Hematopoietic multipotent progenitor cell treated with erythropoietin and hydrocortisone succinate and interleukin-3 and kit ligand, for 15 days (in vitro differentiated cells): ENCODE data around the gene CYP2S1.
"Not testable (repeated sequence)": the region's sequence is repeated elsewhere in the genome, so short reads cannot be mapped to it uniquely, and the experiment has no call there.

Source experiments
- DNase-seq: peaks from one replicate; pipeline ENCODE4 v3.0.0-alpha.2; 2015; ENCODE audit warnings: low spot score

The CYP2S1 gene

GRCh38 chr19:41226053-41226873 lies 33.2 kb downstream of the CYP2S1 start:
- no peak for DNase-seq

- DNase-seq: no peak
These were observed 33.9 kb downstream of the CYP2S1 start for GRCh38 chr19:41226874-41227390.

GRCh38 chr19:41228486-41228885 lies 35.5 kb downstream of the CYP2S1 start:
- DNase-seq: no peak

- not testable (repeated sequence) for DNase-seq
These were observed 36.3 kb downstream of the CYP2S1 start for GRCh38 chr19:41229338-41229737.

- no peak for DNase-seq
These were observed 37.2 kb downstream of the CYP2S1 start for GRCh38 chr19:41230067-41230857.

- no peak for DNase-seq
These were observed 39.7 kb downstream of the CYP2S1 start for GRCh38 chr19:41232686-41233085.

GRCh38 chr19:41233748-41234240 lies 40.8 kb downstream of the CYP2S1 start:
- DNase-seq: no peak

GRCh38 chr19:41234512-41235168 lies 41.6 kb downstream of the CYP2S1 start:
- no peak for DNase-seq

- no peak for DNase-seq
These were observed 42.5 kb downstream of the CYP2S1 start for GRCh38 chr19:41235480-41235879.

- DNase-seq: no peak
These were observed 45.2 kb downstream of the CYP2S1 start for GRCh38 chr19:41238244-41238643.

GRCh38 chr19:41239363-41239762 lies 46.3 kb downstream of the CYP2S1 start:
- DNase-seq: peak; percentile 30

- no peak for DNase-seq
These were observed 47.0 kb downstream of the CYP2S1 start for GRCh38 chr19:41239961-41240574.

GRCh38 chr19:41241859-41242258 lies 48.8 kb downstream of the CYP2S1 start:
- DNase-seq: no peak

- DNase-seq: no peak
These were observed 51.1 kb downstream of the CYP2S1 start for GRCh38 chr19:41244117-41244516.

- DNase-seq: no peak
These were observed 52.8 kb downstream of the CYP2S1 start for GRCh38 chr19:41245843-41246242.

GRCh38 chr19:41248895-41249294 lies 55.9 kb downstream of the CYP2S1 start:
- no peak for DNase-seq

GRCh38 chr19:41249707-41250423 lies 56.8 kb downstream of the CYP2S1 start:
- no peak for DNase-seq

GRCh38 chr19:41253660-41254059 lies 60.6 kb downstream of the CYP2S1 start:
- DNase-seq: no peak

- DNase-seq: no peak
These were observed 62.2 kb downstream of the CYP2S1 start for GRCh38 chr19:41255171-41255570.
